WTC11 (cell line): ENCODE measurements around the gene TMEM62. TPM values are rescaled to one million over a fixed set of nuclear protein-coding genes. Genes with fewer than 3 reads are reported as not detected.

Experiments
- ATAC-seq: fragments of 200-7000 bp; cut with Tn5 transposase; 2 replicates; pipeline ENCODE4 v1.10.0; 2021; ENCODE audit warnings: mild to moderate bottlenecking, moderate library complexity
- CTCF ChIA-PET: fragments of 300-600 bp; sonication (Branson Sonifier 250); formaldehyde crosslinking; loops from one replicate; lab custom pipeline; 2021; ENCODE audit warnings: antibody characterized with exemption; lab: Charles Lee
- POLR2A ChIA-PET: fragments of 350-600 bp; sonication (Branson Sonifier 250); formaldehyde crosslinking; loops from one replicate; lab custom pipeline; 2021; ENCODE audit warnings: antibody characterized with exemption; lab: Charles Lee
- DNase-seq: peaks from one replicate; pipeline ENCODE4 v3.0.0; 2021; ENCODE audit warnings: low spot score
- H3K27ac Mint-ChIP-seq: 2 replicates; pipeline ENCODE4 v1.8.0; 2021; ENCODE audit warnings: mixed read lengths
- H3K27me3 Mint-ChIP-seq: 2 replicates; pipeline ENCODE4 v1.8.0; 2021; ENCODE audit warnings: low read depth, mild to moderate bottlenecking, moderate library complexity, mixed read lengths
- H3K36me3 Mint-ChIP-seq: 2 replicates; pipeline ENCODE4 v1.8.0; 2021; ENCODE audit warnings: mixed read lengths
- H3K4me1 Mint-ChIP-seq: 2 replicates; pipeline ENCODE4 v1.8.0; 2022; ENCODE audit warnings: mixed read lengths
- H3K4me3 Mint-ChIP-seq: 2 replicates; pipeline ENCODE4 v1.8.0; 2021; ENCODE audit warnings: mild to moderate bottlenecking, moderate library complexity, mixed read lengths
- H3K9me3 Mint-ChIP-seq: 2 replicates; pipeline ENCODE4 v1.8.0; 2021; ENCODE audit warnings: mixed read lengths
- ATF1 ChIP-seq: sonication (generic); formaldehyde crosslinking; IDR thresholded peaks from 2 replicates; pipeline ENCODE4 v1.8.1; 2023; ENCODE audit warnings: mild to moderate bottlenecking, moderate library complexity, missing genetic modification reagents
- RORB ChIP-seq: fragments of 250-450 bp; sonication (Bioruptor Pico); IDR thresholded peaks from 2 replicates; pipeline ENCODE4 v1.9.0; 2021; ENCODE audit warnings: mild to moderate bottlenecking
- SMAD4 ChIP-seq: sonication (generic); formaldehyde crosslinking; IDR thresholded peaks from 2 replicates; pipeline ENCODE4 v1.8.0; 2022; ENCODE audit warnings: mild to moderate bottlenecking, missing genetic modification reagents
- SP1 ChIP-seq: sonication (generic); formaldehyde crosslinking; conservative IDR thresholded peaks from 2 replicates; pipeline ENCODE4 v1.8.1; 2022; ENCODE audit warnings: missing genetic modification reagents
- TCF7 ChIP-seq: sonication (generic); formaldehyde crosslinking; IDR thresholded peaks from 2 replicates; pipeline ENCODE4 v1.8.0; 2022; ENCODE audit warnings: mild to moderate bottlenecking, low read depth, missing genetic modification reagents, moderate library complexity
- TEAD1 ChIP-seq: sonication (generic); formaldehyde crosslinking; IDR thresholded peaks from 2 replicates; pipeline ENCODE4 v1.8.0; 2022; ENCODE audit warnings: mild to moderate bottlenecking, missing genetic modification reagents
- ZNF121 ChIP-seq: sonication (generic); formaldehyde crosslinking; IDR thresholded peaks from 2 replicates; pipeline ENCODE4 v1.8.0; 2023; ENCODE audit warnings: missing genetic modification reagents
- ZNF219 ChIP-seq: sonication (generic); formaldehyde crosslinking; IDR thresholded peaks from 2 replicates; pipeline ENCODE4 v1.8.0; 2023; ENCODE audit warnings: missing genetic modification reagents, mild to moderate bottlenecking, borderline replicate concordance
- ZNF317 ChIP-seq: sonication (generic); formaldehyde crosslinking; IDR thresholded peaks from 2 replicates; pipeline ENCODE4 v1.8.1; 2023; ENCODE audit warnings: low read depth, mild to moderate bottlenecking, moderate library complexity, missing genetic modification reagents, borderline replicate concordance
- total RNA-seq: library from RNA; stranded (reverse); gene quantifications from 3 replicates; pipeline ENCODE4 v1.2.3, GENCODE V29; 2021
- TF ChIP-seq, protein P1 (sequence below): sonication (generic); formaldehyde crosslinking; conservative IDR thresholded peaks from 2 replicates; pipeline ENCODE4 v1.8.1; 2023; ENCODE audit warnings: mild to moderate bottlenecking, low read depth, missing genetic modification reagents, moderate library complexity
- TF ChIP-seq, protein P2 (sequence below): sonication (generic); formaldehyde crosslinking; IDR thresholded peaks from 2 replicates; pipeline ENCODE4 v1.8.1; 2023; ENCODE audit warnings: mild to moderate bottlenecking, missing genetic modification reagents, moderate library complexity
- TF ChIP-seq, protein P3 (sequence below): sonication (generic); formaldehyde crosslinking; IDR thresholded peaks from 2 replicates; pipeline ENCODE4 v1.8.0; 2022; ENCODE audit warnings: mild to moderate bottlenecking, missing genetic modification reagents
- TF ChIP-seq, protein P4 (sequence below): fragments of 250-450 bp; sonication (Bioruptor Pico); IDR thresholded peaks from 2 replicates; pipeline ENCODE4 v1.9.0; 2021; ENCODE audit warnings: mild to moderate bottlenecking
- TF ChIP-seq, protein P5 (sequence below): fragments of 250-450 bp; sonication (Bioruptor Pico); IDR thresholded peaks from 2 replicates; pipeline ENCODE4 v1.9.0; 2021; ENCODE audit warnings: mild to moderate bottlenecking
- TF ChIP-seq, protein P6 (sequence below): sonication (generic); formaldehyde crosslinking; IDR thresholded peaks from 2 replicates; pipeline ENCODE4 v1.8.0; 2023; ENCODE audit warnings: mild to moderate bottlenecking, missing genetic modification reagents
- TF ChIP-seq, protein P7 (sequence below): sonication (generic); formaldehyde crosslinking; IDR thresholded peaks from 2 replicates; pipeline ENCODE4 v1.8.1; 2022; ENCODE audit warnings: missing genetic modification reagents, borderline replicate concordance

TMEM62 gene
- total RNA-seq, 1 experiment from 2014 or later, result 5.6 TPM

DNA sequence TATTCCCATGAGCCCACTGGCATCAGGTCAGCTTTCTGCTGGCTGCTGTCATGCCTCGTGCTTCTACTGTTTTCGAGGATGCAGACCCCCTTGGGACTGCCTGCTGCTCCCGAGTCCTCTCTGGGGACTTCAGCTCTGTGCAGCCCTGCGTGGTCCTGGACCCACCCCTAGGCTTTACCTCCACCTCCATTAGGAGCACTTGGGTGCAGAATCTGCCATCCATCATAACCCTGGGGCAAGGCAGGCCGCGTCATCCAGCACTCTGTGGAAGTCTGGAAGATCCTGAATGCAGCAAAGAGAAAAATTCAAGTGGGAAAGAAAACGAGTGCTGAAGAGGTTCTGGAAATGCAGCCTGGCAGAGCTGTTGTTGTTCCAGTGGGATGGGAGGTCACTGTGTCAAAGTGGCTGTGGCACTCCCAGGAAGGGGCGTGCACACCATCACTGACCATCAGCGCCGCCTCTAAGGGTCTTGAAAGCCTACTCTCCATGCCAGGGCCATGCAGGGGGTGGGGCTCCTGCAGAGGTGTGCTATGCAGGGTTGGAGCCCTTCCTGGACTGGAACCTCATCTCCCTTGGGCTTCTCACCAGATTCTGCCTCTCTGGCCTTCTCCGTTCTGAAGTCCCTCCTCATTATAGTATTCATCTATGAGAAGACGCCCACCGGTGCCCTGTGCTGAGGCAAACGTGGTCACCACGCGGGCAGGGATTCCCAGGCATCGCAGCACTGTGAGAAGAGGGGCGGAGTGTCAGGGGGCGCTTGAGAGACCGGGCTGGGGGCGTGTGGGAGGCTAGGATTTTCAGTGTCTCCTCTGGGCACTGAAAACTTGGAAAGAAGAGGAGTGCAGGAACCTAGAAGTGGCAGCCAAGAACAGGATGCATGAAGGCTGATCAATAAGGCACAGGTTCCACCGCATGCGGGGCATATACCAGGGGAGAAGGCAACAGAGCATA, 74.9 kb downstream of the TMEM62 start (continued):
- TF ChIP-seq TEAD1 (CRISPR knock-in tag), result no peak

DNA sequence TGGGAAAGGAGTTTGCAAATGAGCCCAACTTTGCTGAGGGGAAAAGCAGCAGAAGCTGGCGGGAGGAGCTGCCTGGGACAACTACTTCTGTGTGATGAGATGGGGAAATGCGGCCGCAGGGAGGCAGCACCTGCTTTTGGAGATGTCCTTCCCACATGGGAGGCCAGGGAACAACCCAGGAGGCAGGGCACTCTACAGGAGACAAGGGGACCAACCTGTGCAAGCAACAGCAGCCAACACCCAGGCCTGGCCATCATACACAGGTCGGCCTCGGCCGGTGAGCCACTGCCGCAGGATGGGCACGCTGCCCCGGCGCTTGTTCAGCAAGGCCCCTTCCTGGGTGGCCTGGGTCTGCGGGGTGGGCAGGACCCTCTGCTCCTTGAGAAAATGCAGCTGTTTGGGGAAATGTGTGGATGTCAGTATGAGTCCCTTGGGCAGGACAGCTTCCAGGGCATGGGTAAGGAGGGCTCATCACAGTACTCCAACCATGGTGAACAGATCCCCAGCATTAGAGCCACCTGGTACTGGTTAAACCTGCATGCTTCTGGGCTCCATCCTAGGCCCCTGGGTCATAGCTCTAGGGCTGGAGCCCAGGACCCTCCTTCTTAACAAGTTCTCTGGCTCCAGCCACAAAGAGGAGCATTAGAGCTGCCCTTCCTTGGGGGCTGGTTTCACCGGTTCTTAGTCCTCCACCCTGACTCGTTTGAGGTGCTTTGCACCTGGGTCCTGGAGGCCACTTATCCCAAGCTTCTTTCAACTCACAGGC, 75.9 kb downstream of the TMEM62 start:
- no peak overlapping the region for H3K27ac Mint-ChIP-seq
- H3K4me3 Mint-ChIP-seq, result no peak overlapping the region
- ATAC-seq (peak; percentile 87), DNase-seq (peak; percentile 67)
- peaks cover 11% of the 10 kb centered on the region for H3K4me1 Mint-ChIP-seq
- POLR2A ChIA-PET, result no interaction called here
- no peaks in the 10 kb centered on the region for H3K27me3 Mint-ChIP-seq
- CTCF ChIA-PET, result interaction anchor here (0.5 to 6.4 kb wide), 20 partner anchors 10 to 161 kb away, joined by 3 to 84 read pairs (median 4); partner anchors contain the start of genes CCNDBP1, TGM5, TUBGCP4 and ZSCAN29
- TF ChIP-seq, protein P1, sequence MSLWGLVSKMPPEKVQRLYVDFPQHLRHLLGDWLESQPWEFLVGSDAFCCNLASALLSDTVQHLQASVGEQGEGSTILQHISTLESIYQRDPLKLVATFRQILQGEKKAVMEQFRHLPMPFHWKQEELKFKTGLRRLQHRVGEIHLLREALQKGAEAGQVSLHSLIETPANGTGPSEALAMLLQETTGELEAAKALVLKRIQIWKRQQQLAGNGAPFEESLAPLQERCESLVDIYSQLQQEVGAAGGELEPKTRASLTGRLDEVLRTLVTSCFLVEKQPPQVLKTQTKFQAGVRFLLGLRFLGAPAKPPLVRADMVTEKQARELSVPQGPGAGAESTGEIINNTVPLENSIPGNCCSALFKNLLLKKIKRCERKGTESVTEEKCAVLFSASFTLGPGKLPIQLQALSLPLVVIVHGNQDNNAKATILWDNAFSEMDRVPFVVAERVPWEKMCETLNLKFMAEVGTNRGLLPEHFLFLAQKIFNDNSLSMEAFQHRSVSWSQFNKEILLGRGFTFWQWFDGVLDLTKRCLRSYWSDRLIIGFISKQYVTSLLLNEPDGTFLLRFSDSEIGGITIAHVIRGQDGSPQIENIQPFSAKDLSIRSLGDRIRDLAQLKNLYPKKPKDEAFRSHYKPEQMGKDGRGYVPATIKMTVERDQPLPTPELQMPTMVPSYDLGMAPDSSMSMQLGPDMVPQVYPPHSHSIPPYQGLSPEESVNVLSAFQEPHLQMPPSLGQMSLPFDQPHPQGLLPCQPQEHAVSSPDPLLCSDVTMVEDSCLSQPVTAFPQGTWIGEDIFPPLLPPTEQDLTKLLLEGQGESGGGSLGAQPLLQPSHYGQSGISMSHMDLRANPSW (CRISPR knock-in tag), result no peak
- TF ChIP-seq SP1, result no peak
- no peaks in the 10 kb centered on the region for H3K36me3 Mint-ChIP-seq
- H3K9me3 Mint-ChIP-seq, result no peaks in the 10 kb centered on the region

DNA sequence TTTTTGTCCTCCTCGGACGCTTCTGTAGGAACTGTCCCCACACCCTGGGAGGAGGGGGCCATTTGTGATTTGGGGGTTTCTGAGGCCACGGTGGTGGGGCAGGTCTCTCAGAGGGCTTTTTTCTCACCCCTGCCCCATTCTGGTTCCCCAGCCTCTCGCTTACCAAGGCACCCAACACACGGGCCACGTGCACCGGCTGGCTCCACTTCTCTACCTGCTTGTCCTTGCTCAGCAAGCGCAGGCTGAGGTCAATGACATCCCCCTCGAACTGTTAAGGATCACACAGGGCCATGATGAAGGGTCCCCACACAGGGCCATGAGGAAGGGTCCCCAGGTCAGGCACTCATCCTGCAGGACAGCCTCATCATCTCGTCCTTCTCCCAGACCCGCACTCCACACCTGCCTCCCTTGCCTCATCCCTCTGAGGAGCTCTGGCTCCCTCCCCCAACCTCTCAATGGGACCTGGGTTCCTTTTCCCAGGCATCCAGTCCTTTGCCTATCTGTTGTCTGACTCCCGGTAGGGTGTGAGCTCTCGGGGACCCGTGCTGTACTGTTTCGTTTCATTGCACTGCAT, 76.9 kb downstream of the TMEM62 start:
- CTCF ChIA-PET, result interaction anchor here (0.9 to 6.4 kb wide), 8 partner anchors 9 to 76 kb away, joined by 3 to 84 read pairs (median 9); no protein-coding TSS in a partner anchor
- no peak for DNase-seq
- Mint-ChIP-seq H3K4me3 (no peak overlapping the region), H3K36me3 (no peaks in the 10 kb centered on the region), H3K27me3 (no peaks in the 10 kb centered on the region), H3K27ac (no peak overlapping the region), H3K4me1 (peaks cover 13% of the 10 kb centered on the region), H3K9me3 (no peaks in the 10 kb centered on the region)
- no peak for ATAC-seq
- POLR2A ChIA-PET, result interaction anchor here (0.8 kb wide), 1 partner anchor 9 kb away, joined by 3 read pairs; no protein-coding TSS in a partner anchor
- TF ChIP-seq ZNF317 (CRISPR knock-in tag) (no peak), ZNF219 (CRISPR knock-in tag) (no peak), SMAD4 (CRISPR knock-in tag) (no peak), ZNF121 (CRISPR knock-in tag) (no peak), RORB (CRISPR knock-in tag) (no peak), TCF7 (no peak), ATF1 (CRISPR knock-in tag) (no peak)
- TF ChIP-seq, protein P2, sequence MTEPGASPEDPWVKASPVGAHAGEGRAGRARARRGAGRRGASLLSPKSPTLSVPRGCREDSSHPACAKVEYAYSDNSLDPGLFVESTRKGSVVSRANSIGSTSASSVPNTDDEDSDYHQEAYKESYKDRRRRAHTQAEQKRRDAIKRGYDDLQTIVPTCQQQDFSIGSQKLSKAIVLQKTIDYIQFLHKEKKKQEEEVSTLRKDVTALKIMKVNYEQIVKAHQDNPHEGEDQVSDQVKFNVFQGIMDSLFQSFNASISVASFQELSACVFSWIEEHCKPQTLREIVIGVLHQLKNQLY (CRISPR knock-in tag), result no peak
- TF ChIP-seq, protein P3, sequence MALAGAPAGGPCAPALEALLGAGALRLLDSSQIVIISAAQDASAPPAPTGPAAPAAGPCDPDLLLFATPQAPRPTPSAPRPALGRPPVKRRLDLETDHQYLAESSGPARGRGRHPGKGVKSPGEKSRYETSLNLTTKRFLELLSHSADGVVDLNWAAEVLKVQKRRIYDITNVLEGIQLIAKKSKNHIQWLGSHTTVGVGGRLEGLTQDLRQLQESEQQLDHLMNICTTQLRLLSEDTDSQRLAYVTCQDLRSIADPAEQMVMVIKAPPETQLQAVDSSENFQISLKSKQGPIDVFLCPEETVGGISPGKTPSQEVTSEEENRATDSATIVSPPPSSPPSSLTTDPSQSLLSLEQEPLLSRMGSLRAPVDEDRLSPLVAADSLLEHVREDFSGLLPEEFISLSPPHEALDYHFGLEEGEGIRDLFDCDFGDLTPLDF, result no peak
- TF ChIP-seq, protein P4, sequence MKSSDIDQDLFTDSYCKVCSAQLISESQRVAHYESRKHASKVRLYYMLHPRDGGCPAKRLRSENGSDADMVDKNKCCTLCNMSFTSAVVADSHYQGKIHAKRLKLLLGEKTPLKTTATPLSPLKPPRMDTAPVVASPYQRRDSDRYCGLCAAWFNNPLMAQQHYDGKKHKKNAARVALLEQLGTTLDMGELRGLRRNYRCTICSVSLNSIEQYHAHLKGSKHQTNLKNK (CRISPR knock-in tag), result no peak
- TF ChIP-seq, protein P5, sequence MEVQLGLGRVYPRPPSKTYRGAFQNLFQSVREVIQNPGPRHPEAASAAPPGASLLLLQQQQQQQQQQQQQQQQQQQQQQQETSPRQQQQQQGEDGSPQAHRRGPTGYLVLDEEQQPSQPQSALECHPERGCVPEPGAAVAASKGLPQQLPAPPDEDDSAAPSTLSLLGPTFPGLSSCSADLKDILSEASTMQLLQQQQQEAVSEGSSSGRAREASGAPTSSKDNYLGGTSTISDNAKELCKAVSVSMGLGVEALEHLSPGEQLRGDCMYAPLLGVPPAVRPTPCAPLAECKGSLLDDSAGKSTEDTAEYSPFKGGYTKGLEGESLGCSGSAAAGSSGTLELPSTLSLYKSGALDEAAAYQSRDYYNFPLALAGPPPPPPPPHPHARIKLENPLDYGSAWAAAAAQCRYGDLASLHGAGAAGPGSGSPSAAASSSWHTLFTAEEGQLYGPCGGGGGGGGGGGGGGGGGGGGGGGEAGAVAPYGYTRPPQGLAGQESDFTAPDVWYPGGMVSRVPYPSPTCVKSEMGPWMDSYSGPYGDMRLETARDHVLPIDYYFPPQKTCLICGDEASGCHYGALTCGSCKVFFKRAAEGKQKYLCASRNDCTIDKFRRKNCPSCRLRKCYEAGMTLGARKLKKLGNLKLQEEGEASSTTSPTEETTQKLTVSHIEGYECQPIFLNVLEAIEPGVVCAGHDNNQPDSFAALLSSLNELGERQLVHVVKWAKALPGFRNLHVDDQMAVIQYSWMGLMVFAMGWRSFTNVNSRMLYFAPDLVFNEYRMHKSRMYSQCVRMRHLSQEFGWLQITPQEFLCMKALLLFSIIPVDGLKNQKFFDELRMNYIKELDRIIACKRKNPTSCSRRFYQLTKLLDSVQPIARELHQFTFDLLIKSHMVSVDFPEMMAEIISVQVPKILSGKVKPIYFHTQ (CRISPR knock-in tag), result no peak
- TF ChIP-seq, protein P6, sequence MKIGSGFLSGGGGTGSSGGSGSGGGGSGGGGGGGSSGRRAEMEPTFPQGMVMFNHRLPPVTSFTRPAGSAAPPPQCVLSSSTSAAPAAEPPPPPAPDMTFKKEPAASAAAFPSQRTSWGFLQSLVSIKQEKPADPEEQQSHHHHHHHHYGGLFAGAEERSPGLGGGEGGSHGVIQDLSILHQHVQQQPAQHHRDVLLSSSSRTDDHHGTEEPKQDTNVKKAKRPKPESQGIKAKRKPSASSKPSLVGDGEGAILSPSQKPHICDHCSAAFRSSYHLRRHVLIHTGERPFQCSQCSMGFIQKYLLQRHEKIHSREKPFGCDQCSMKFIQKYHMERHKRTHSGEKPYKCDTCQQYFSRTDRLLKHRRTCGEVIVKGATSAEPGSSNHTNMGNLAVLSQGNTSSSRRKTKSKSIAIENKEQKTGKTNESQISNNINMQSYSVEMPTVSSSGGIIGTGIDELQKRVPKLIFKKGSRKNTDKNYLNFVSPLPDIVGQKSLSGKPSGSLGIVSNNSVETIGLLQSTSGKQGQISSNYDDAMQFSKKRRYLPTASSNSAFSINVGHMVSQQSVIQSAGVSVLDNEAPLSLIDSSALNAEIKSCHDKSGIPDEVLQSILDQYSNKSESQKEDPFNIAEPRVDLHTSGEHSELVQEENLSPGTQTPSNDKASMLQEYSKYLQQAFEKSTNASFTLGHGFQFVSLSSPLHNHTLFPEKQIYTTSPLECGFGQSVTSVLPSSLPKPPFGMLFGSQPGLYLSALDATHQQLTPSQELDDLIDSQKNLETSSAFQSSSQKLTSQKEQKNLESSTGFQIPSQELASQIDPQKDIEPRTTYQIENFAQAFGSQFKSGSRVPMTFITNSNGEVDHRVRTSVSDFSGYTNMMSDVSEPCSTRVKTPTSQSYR (CRISPR knock-in tag), result no peak
- TF ChIP-seq, protein P7, sequence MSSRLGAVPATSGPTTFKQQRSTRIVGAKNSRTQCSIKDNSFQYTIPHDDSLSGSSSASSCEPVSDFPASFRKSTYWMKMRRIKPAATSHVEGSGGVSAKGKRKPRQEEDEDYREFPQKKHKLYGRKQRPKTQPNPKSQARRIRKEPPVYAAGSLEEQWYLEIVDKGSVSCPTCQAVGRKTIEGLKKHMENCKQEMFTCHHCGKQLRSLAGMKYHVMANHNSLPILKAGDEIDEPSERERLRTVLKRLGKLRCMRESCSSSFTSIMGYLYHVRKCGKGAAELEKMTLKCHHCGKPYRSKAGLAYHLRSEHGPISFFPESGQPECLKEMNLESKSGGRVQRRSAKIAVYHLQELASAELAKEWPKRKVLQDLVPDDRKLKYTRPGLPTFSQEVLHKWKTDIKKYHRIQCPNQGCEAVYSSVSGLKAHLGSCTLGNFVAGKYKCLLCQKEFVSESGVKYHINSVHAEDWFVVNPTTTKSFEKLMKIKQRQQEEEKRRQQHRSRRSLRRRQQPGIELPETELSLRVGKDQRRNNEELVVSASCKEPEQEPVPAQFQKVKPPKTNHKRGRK (CRISPR knock-in tag), result no peak
